ENCODE data around the gene TRMT44.

DNA sequence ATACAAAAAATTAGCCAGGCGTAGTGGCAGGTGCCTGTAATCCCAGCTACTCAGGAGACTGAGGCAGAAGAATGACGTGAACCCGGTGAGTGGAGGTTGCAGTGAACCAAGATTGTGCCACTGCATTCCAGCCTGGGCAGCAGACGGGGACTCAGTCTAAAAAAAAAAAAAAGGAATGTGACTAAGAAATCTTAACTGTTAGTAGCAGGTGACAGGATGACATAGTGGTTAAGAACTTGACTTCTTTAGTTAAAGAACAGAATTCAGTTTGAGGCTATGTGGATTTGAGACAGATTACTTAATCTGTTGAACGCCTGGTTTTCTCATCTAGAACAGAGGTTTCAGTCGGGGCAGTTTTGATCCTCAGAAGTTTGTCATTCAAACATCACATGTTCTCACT, 3.2 kb downstream of the TRMT44 start:
- TF ChIP-seq, protein P1, sequence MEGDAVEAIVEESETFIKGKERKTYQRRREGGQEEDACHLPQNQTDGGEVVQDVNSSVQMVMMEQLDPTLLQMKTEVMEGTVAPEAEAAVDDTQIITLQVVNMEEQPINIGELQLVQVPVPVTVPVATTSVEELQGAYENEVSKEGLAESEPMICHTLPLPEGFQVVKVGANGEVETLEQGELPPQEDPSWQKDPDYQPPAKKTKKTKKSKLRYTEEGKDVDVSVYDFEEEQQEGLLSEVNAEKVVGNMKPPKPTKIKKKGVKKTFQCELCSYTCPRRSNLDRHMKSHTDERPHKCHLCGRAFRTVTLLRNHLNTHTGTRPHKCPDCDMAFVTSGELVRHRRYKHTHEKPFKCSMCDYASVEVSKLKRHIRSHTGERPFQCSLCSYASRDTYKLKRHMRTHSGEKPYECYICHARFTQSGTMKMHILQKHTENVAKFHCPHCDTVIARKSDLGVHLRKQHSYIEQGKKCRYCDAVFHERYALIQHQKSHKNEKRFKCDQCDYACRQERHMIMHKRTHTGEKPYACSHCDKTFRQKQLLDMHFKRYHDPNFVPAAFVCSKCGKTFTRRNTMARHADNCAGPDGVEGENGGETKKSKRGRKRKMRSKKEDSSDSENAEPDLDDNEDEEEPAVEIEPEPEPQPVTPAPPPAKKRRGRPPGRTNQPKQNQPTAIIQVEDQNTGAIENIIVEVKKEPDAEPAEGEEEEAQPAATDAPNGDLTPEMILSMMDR (IDR thresholded peaks at IDR 0.05; ENCODE audit: low read depth, low read length) = no peak
- TF ChIP-seq EZH2phosphoT487 (IDR thresholded peaks at IDR 0.05; ENCODE audit: low read depth) = no peak

Data from OCI-LY3 (cell line).